ENCODE measurements around the gene FAM180B.

FAM180B gene

GRCh38 chr11:47595029-47595428 is 8.6 kb downstream of the FAM180B start:
- TF ChIP-seq, protein P1, sequence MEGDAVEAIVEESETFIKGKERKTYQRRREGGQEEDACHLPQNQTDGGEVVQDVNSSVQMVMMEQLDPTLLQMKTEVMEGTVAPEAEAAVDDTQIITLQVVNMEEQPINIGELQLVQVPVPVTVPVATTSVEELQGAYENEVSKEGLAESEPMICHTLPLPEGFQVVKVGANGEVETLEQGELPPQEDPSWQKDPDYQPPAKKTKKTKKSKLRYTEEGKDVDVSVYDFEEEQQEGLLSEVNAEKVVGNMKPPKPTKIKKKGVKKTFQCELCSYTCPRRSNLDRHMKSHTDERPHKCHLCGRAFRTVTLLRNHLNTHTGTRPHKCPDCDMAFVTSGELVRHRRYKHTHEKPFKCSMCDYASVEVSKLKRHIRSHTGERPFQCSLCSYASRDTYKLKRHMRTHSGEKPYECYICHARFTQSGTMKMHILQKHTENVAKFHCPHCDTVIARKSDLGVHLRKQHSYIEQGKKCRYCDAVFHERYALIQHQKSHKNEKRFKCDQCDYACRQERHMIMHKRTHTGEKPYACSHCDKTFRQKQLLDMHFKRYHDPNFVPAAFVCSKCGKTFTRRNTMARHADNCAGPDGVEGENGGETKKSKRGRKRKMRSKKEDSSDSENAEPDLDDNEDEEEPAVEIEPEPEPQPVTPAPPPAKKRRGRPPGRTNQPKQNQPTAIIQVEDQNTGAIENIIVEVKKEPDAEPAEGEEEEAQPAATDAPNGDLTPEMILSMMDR (IDR thresholded peaks at IDR 0.05): no peak

GRCh38 chr11:47595967-47596366 is 9.5 kb downstream of the FAM180B start:
- TF ChIP-seq, protein P1 (IDR thresholded peaks at IDR 0.05): no peak

DNA sequence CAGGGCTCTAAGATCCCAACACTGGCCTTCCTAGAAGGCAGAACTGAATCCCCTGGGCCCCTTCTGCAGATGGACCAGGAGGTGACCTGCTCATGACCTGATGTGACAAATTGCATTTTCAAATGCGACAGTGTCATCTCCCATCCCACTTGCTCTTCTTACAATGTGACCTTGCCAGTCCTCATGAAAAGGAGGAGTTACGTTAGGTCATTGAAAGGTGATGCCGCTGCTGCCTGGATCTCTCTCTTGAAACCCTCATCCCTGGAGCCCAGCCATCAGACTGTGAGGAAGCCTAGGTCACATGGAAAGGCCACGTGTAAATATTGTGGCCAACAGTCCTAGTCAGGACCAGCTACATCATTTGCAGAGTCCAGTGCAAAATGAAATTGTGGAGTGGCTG is 13.4 kb downstream of the FAM180B start:
- TF ChIP-seq, protein P1 (IDR thresholded peaks at IDR 0.05): no peak

GRCh38 chr11:47603295-47603694 is 16.8 kb downstream of the FAM180B start:
- TF ChIP-seq, protein P1 (IDR thresholded peaks at IDR 0.05): no peak

DNA sequence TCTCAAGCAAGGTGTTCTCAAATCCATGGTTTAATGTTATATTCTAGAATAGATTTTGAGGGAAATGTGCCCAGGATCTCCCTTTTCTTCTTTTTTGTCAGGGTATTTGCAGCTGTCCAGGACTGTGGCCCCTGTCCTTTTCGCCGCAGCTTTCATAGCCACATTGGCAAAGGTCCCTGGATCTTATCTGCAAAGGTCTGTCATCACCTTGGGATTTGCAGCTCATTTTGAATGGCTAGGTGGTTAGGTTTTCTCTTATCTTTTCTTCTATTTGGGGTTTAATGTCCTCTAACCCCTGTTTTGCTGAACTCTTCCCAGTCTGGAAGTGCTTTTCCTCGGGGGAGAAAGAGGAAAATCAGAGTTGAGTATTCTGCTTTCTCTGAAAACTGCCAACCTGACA is 19.4 kb downstream of the FAM180B start:
- TF ChIP-seq, protein P1 (IDR thresholded peaks at IDR 0.05): no peak

- TF ChIP-seq, protein P1 (IDR thresholded peaks at IDR 0.05): no peak
These were observed 20.3 kb downstream of the FAM180B start for GRCh38 chr11:47606731-47607130.

GRCh38 chr11:47607380-47607779 is 20.9 kb downstream of the FAM180B start:
- TF ChIP-seq, protein P1 (IDR thresholded peaks at IDR 0.05): no peak

- TF ChIP-seq, protein P1 (IDR thresholded peaks at IDR 0.05): no peak
These were observed 23.2 kb downstream of the FAM180B start for GRCh38 chr11:47609675-47610074.
